ENCODE data around the gene CD68.

DNA sequence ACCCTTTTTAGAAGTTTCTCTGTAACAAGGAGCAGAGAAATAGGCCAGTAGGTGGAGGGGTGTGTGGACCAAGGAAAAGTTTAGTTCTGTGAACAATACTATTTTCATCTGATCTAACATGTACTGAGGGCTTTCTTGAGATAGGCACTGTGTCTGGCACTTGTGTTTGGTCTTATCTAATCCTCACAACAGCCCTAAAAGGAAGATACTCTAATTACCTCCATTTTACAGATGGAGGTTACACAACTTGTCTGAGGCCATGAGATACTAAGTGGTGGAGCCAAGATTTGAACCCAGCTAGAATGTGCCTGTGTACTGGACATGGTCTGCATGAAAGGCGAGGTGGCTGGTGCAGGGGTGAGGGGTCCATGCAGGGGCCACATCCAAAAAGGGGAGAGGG, 26.1 kb upstream of the CD68 start:
- no peak for TF ChIP-seq POLR2A (IDR thresholded peaks at IDR 0.05; ENCODE audit: low read length)
- TF ChIP-seq GATA1 (IDR thresholded peaks at IDR 0.05; ENCODE audit: low read depth, low read length), result no peak

Measured in erythroblast (primary cell).